ENCODE measurements around the gene PRDX3.
"Not testable (repeated sequence)": the region's sequence is repeated elsewhere in the genome, so short reads cannot be mapped to it uniquely, and the experiment has no call there.

Gene PRDX3

GRCh38 chr10:119189811-119190282, 11.2 kb upstream of the PRDX3 start:
- no peak overlapping the region for H3K4me3 ChIP-seq (ENCODE audit: control insufficient read depth, low read depth, low read length)
- no peak for DNase-seq (ENCODE audit: low read depth)
- no peak for TF ChIP-seq CTCF (conservative IDR thresholded peaks at IDR 0.05; ENCODE audit: control insufficient read depth, insufficient read depth, low read depth, low read length)

- no peak for TF ChIP-seq CTCF (conservative IDR thresholded peaks at IDR 0.05; ENCODE audit: control insufficient read depth, insufficient read depth, low read depth, low read length)
- no peak overlapping the region for H3K4me3 ChIP-seq (ENCODE audit: control insufficient read depth, low read depth, low read length)
- no peak for DNase-seq (ENCODE audit: low read depth)
These were observed 5.2 kb upstream of the PRDX3 start for GRCh38 chr10:119183664-119184412.

- not testable (repeated sequence) for DNase-seq (ENCODE audit: low read depth)
These were observed 2.3 kb upstream of the PRDX3 start for GRCh38 chr10:119180850-119181400.

GRCh38 chr10:119177708-119178371, 772 bp downstream of the PRDX3 start:
- TF ChIP-seq CTCF (conservative IDR thresholded peaks at IDR 0.05; ENCODE audit: control insufficient read depth, insufficient read depth, low read depth, low read length) = no peak
- DNase-seq (ENCODE audit: low read depth) = peak; percentile 43
- peak overlapping the region; percentile 96 for H3K4me3 ChIP-seq (ENCODE audit: control insufficient read depth, low read depth, low read length)

More at GRCh38 chr10:119180850-119181400, 2.3 kb upstream of the PRDX3 start:
- not testable (repeated sequence) for H3K4me3 ChIP-seq (ENCODE audit: control insufficient read depth, low read depth, low read length)

GRCh38 chr10:119176166-119176565, 2.4 kb downstream of the PRDX3 start:
- peak; percentile 23 for DNase-seq (ENCODE audit: low read depth)
- no peak for TF ChIP-seq CTCF (conservative IDR thresholded peaks at IDR 0.05; ENCODE audit: control insufficient read depth, insufficient read depth, low read depth, low read length)
- H3K4me3 ChIP-seq (ENCODE audit: control insufficient read depth, low read depth, low read length) = no peak overlapping the region

GRCh38 chr10:119174109-119174508, 4.5 kb downstream of the PRDX3 start:
- no peak for TF ChIP-seq CTCF (conservative IDR thresholded peaks at IDR 0.05; ENCODE audit: control insufficient read depth, insufficient read depth, low read depth, low read length)
- no peak overlapping the region for H3K4me3 ChIP-seq (ENCODE audit: control insufficient read depth, low read depth, low read length)
- DNase-seq (ENCODE audit: low read depth) = no peak

- H3K4me3 ChIP-seq (ENCODE audit: control insufficient read depth, low read depth, low read length) = no peak overlapping the region
- TF ChIP-seq CTCF (conservative IDR thresholded peaks at IDR 0.05; ENCODE audit: control insufficient read depth, insufficient read depth, low read depth, low read length) = no peak
- DNase-seq (ENCODE audit: low read depth) = no peak
These were observed 11.6 kb downstream of the PRDX3 start for GRCh38 chr10:119167041-119167440.

All from fibroblast of mammary gland (primary cell).